GM12872 (cell line): Measurements from ENCODE around the gene CELF4.

Experiments used
- TF ChIP-seq, protein P1 (sequence below): IDR thresholded peaks from 3 replicates; pipeline ENCODE4 v1.5.1; 2011; ENCODE audit warnings: low read depth, mild to moderate bottlenecking, low read length, moderate library complexity; ENCODE audit not compliant: insufficient read depth

The CELF4 gene

DNA sequence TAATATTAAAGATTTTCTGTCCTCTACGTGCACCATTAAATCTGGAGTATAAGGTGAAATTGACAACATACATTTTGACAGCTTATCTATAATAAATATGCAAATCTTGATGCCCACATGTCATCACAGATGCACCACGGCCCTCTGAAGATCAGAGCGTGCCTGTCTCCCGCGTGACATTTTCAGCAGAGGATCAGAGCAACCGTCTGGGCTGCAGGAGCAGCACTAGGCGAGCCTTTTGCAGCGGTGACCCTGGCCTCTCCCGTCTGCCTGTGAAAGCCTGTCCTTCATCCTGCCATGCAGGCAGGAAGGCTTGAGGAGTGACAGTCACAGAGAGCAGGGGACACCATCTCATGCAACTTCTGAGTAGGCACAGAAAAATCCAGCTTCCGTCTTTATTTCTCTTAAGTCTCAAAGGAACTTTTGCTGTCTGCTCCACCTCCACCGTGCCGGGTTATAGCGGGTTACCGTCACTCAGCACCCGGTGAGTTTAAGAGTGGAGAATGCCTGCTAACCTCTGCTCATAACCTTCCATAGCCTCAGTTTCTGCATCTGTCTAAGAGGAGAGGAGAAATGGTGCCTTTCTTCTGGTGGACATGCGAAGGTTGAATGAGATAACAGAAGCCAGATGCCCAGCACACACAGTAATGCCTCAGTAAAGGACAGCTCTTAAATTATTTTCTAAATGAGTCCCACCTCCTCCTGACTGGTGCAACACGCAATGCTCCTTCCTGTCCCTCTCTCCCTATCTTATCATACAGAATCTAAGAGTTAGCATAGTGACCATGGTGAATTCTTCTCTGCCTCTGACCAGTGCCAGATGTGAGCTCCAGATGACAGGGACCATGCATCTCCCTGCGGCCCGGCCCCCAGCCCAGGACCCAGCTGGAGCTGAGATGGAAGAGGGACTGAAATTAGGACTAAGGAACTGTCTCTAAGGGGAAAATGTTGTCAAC, 43.8 kb downstream of the CELF4 start:
- TF ChIP-seq, protein P1, sequence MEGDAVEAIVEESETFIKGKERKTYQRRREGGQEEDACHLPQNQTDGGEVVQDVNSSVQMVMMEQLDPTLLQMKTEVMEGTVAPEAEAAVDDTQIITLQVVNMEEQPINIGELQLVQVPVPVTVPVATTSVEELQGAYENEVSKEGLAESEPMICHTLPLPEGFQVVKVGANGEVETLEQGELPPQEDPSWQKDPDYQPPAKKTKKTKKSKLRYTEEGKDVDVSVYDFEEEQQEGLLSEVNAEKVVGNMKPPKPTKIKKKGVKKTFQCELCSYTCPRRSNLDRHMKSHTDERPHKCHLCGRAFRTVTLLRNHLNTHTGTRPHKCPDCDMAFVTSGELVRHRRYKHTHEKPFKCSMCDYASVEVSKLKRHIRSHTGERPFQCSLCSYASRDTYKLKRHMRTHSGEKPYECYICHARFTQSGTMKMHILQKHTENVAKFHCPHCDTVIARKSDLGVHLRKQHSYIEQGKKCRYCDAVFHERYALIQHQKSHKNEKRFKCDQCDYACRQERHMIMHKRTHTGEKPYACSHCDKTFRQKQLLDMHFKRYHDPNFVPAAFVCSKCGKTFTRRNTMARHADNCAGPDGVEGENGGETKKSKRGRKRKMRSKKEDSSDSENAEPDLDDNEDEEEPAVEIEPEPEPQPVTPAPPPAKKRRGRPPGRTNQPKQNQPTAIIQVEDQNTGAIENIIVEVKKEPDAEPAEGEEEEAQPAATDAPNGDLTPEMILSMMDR = no peak

DNA sequence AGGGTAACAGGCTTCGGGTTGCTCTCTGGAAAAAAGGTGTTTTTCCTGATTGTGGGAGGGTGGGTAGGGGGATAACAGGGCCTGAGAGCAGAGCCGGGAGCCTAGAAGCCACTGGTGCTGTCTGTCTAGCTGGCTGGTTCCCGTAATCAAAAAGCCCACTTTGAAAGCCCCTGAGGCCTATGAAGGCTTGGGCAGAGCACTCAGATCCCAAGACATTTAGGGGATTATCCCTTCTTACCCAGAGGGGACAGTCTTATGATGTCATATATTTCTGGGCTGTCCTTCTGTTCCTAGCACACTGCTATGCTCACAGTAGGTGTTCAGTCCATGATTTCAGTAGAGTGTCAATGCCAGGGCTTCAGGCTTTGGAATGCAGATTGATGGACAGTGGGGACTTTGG, 45.1 kb downstream of the CELF4 start:
- TF ChIP-seq, protein P1 = no peak

DNA sequence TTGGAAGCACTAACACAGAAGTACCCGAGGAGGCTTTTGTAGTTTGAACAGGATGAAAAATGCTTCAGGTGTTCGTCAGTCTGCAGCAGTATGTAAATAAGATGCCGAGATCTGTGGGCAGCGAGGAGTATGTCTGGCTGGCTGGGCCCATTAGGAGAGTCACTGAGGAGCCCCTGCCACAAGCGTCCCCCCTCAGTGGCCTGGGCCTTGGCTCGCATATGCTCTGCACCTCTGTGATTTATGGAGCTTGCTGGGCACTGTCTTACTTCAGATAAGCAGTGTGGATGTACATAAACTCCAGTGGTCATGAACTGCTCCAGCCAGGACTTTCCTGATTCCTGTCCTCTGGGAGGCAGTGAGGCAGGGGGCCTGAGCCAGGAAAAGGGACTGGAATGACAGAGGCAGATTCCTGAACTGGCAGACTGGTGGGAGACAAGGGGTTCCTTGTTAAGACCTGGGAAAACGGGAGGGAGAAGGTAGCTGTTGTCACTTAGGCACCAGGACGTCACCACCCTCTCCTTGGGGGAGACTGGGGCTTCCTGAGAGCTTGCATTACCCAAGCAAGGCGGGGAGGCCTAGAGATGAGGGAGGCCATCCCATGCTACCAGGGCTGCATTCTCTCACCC, 46.0 kb downstream of the CELF4 start:
- TF ChIP-seq, protein P1 = no peak

DNA sequence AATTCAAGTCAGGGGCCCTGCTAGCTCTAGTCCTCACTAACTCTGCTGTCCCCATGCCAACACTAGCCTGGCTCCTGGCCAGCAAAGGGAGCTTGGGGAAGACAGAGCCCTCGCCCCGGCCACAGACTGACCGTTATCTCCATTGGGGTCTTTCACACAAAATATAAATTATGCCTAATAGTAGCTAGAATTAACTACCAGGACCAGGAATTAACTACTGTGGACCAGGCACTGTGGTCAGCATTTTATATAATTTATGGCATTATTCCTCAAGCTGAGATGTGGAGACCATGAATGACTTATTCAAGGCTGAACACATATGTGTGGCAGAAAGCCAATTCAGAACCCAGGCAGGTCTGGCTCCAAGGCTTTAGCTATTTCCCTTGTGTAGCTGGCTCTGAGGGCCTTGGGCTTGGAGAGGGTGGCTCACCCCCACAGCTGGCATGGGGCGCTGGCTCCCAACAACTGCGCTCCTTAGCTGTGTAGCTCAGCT, 49.2 kb downstream of the CELF4 start:
- TF ChIP-seq, protein P1 = no peak

DNA sequence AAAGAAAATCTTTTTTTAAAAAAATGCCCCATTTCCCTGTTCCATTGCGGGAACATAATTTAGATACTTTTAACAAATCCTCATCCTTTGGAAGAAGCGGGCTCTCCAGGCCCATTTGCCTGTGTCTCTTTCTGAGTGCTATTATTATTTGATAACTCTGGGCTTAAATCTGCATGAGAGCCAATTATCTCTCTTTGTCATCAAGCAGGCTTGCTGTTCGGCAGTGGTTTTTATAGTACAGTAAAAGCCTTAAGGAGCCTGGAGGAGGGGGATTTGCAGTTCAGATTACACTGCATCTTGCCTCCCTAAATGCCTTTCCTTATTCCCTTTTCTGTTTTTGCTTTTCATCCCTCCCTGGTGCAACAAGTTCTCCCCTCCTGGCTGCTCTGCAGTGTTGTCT, 50.6 kb downstream of the CELF4 start:
- TF ChIP-seq, protein P1 = no peak

DNA sequence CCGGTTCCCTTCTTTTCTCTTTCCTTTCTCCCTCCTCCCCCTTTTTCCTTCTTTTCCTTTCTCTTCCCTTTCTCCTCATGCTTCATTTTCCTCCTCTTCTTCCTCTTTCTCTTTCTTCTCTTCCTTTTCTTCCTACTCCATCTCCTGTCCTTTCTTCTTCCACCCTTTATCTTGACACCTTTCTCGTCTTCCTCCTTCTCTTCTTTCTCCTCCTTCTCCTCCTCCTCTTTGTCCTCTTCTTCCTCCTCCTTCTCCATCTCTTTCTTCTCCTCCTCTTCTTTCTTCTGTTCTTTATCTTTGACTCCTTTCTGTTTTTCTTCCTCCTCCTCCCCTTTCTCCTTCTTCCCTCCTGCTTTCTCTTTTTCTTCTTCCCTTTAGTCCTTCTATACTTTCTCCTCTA, 53.2 kb downstream of the CELF4 start:
- TF ChIP-seq, protein P1 = no peak

DNA sequence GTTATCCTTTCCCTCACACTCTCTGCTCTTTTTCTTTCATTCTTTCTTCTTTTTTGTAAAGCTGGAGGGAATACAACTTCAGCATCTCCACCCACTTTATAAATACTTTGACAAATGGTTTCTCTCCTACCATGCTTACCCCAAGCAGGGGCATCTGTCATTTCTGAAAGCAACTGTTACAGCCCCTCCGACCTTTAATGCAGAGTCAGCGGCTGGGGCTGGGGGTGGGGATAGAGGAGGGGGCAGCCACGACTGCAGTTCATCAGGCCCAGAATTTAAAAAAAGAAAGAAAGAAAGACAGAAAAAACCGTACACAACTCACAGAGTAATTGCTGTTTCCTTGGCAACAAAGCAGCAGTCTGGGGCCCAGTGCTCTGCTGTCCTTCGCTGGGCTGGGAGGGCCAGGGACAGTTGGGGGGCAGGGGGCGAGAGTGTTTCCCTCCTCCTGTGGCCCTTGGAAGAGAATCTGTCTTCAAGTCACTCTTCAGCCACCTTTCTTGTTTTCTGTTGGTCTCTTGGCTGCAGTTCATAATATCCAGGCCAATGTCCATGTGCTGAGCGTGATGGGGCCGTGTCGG, 53.8 kb downstream of the CELF4 start:
- TF ChIP-seq, protein P1 = no peak
